Esophagus squamous epithelium (tissue), 4 donors: Measurements from ENCODE around the gene ZNF541.

Source experiments
- CTCF ChIP-seq, 6 experiments: fragments of 450-650 bp in 4 of 6; fragments of 200-600 bp in 2 of 6; sonication (generic) in 2 of 6; IDR thresholded peaks; one replicate each; pipeline ENCODE4 v1.5.1; 2016 to 2019; ENCODE audit warnings: antibody characterized with exemption in 6 of 6, mild to moderate bottlenecking in 4 of 6, moderate library complexity in 4 of 6
- POLR2A ChIP-seq, 4 donors: fragments of 450-650 bp; IDR thresholded peaks; one replicate each; pipeline ENCODE4 v1.6.1; 2017; ENCODE audit warnings: antibody characterized with exemption in 4 of 4, mild to moderate bottlenecking in 4 of 4, moderate library complexity in 3 of 4

DNA sequence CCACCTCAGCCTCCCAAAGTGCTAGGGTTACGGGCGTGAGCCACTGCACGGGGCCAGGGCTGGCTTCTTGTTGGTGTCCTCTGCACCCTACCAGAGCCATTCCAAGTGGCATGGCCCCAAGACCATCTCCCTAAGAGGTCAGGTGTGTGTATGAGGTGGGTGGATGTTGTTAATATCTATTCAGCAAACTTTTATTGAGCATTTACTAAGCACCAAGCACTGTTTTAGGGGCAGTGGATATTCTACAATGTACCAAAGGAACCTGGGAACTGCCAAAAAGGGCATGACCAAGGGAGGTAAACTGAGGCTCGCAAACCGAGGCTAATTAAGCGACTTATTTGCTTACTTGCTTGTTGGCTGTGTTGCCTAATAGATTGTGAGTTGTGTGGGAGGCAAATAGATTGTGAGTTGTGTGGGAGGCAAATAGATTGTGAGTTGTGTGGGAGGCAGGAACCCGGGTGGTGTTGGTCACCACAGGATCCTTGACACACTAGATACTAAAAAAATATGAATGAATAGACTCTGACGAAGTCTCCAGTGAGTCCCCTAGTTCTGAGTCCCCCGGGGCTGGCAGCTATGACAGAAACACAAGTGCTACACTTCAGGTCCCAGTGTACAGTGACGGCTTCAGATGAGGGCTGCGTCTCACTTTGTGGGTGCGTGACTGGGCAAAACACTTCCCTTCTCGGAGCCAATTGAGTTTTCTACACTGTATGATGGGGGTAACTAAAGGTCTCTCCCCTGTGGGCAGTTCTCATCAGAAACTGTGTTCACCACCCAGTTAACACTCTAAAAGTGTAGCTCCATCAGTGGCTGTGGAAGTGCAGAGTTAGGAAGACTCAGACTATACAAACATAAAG lies 31.0 kb upstream of the ZNF541 start:
- no peak for TF ChIP-seq CTCF (IDR thresholded peaks at IDR 0.05)
- TF ChIP-seq POLR2A (IDR thresholded peaks at IDR 0.05), result no peak
